ENCODE results near the gene ST6GALNAC3.

Gene ST6GALNAC3

GRCh38 chr1:76481672-76482071 is 407.1 kb downstream of the ST6GALNAC3 start:
- in situ Hi-C loops (cut with HindIII; ENCODE audit: low pct_ligation_motif_present, low sequenced_read_pairs): no loop called here
- no peak for DNase-seq
- Histone ChIP-seq H3K36me3 (replicated peaks) (no peaks in the 10 kb centered on the region), H3K27ac (no peak overlapping the region), H3K4me3 (ENCODE audit: low read depth, low read length) (no peak overlapping the region), H3K27me3 (replicated peaks) (no peaks in the 10 kb centered on the region)
- TF ChIP-seq, protein P1, sequence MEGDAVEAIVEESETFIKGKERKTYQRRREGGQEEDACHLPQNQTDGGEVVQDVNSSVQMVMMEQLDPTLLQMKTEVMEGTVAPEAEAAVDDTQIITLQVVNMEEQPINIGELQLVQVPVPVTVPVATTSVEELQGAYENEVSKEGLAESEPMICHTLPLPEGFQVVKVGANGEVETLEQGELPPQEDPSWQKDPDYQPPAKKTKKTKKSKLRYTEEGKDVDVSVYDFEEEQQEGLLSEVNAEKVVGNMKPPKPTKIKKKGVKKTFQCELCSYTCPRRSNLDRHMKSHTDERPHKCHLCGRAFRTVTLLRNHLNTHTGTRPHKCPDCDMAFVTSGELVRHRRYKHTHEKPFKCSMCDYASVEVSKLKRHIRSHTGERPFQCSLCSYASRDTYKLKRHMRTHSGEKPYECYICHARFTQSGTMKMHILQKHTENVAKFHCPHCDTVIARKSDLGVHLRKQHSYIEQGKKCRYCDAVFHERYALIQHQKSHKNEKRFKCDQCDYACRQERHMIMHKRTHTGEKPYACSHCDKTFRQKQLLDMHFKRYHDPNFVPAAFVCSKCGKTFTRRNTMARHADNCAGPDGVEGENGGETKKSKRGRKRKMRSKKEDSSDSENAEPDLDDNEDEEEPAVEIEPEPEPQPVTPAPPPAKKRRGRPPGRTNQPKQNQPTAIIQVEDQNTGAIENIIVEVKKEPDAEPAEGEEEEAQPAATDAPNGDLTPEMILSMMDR (IDR thresholded peaks at IDR 0.05; ENCODE audit: low read depth, low read length, missing control alignments): no peak

DNA sequence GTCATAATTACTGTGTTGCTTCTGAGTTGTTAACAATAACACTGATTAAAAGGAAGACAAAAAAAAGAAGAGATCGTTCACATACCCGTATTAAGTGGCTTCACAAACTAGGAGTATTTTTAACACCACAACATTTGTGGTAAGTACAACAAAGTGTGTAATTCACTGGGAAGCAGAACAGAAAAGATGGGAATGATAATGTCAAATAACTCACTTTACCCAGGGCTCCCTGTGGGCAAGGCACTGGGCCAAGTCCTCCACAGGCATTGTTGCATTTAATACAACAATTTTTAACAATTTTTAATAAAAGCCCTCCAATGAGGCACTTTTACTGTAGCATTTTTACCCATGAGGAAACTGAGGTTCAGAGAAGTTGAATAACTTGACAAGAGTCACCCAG is 407.7 kb downstream of the ST6GALNAC3 start:
- no peaks in the 10 kb centered on the region for H3K36me3 ChIP-seq (replicated peaks)
- H3K4me3 ChIP-seq (ENCODE audit: low read depth, low read length): no peak overlapping the region
- no peaks in the 10 kb centered on the region for H3K27me3 ChIP-seq (replicated peaks)
- no peak overlapping the region for H3K27ac ChIP-seq
- no peak for DNase-seq
- TF ChIP-seq, protein P1 (IDR thresholded peaks at IDR 0.05; ENCODE audit: low read depth, low read length, missing control alignments): no peak
- in situ Hi-C loops (cut with HindIII; ENCODE audit: low pct_ligation_motif_present, low sequenced_read_pairs): no loop called here

DNA sequence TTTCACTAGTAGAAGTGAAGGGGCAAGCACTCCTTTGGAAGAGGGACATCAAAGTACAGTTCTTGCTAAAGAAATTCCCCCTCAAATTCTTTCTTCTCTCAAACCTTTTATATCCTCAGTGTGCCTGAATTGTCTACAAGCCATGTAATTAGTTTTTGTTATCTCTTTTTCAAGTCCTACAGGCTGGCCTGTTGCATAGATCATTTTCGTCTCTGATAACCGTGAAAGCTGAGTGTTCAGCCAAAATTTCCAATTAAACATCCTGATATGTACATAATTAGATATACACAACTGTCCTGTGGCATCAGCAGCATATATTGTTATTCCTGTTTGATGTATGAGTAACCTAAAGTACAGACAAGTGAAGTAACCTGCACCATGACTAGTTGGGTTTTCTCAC is 417.2 kb downstream of the ST6GALNAC3 start:
- Histone ChIP-seq H3K27me3 (replicated peaks) (no peaks in the 10 kb centered on the region), H3K36me3 (replicated peaks) (no peaks in the 10 kb centered on the region), H3K4me3 (ENCODE audit: low read depth, low read length) (no peak overlapping the region), H3K27ac (no peak overlapping the region)
- in situ Hi-C loops (cut with HindIII; ENCODE audit: low pct_ligation_motif_present, low sequenced_read_pairs): no loop called here
- TF ChIP-seq, protein P1 (IDR thresholded peaks at IDR 0.05; ENCODE audit: low read depth, low read length, missing control alignments): no peak
- DNase-seq: no peak

- Histone ChIP-seq H3K36me3 (replicated peaks) (no peaks in the 10 kb centered on the region), H3K4me3 (ENCODE audit: low read depth, low read length) (no peak overlapping the region), H3K27me3 (replicated peaks) (no peaks in the 10 kb centered on the region), H3K27ac (no peak overlapping the region)
- in situ Hi-C loops (cut with HindIII; ENCODE audit: low pct_ligation_motif_present, low sequenced_read_pairs): no loop called here
- TF ChIP-seq, protein P1 (IDR thresholded peaks at IDR 0.05; ENCODE audit: low read depth, low read length, missing control alignments): no peak
- no peak for DNase-seq
These were observed 418.3 kb downstream of the ST6GALNAC3 start for GRCh38 chr1:76492752-76493430.

GRCh38 chr1:76494807-76495206 is 420.3 kb downstream of the ST6GALNAC3 start:
- in situ Hi-C loops (cut with HindIII; ENCODE audit: low pct_ligation_motif_present, low sequenced_read_pairs): no loop called here
- TF ChIP-seq, protein P1 (IDR thresholded peaks at IDR 0.05; ENCODE audit: low read depth, low read length, missing control alignments): no peak
- DNase-seq: peak; percentile 26
- no peak overlapping the region for H3K4me3 ChIP-seq (ENCODE audit: low read depth, low read length)
- H3K27me3 ChIP-seq (replicated peaks): no peaks in the 10 kb centered on the region
- no peak overlapping the region for H3K27ac ChIP-seq
- H3K36me3 ChIP-seq (replicated peaks): no peaks in the 10 kb centered on the region

DNA sequence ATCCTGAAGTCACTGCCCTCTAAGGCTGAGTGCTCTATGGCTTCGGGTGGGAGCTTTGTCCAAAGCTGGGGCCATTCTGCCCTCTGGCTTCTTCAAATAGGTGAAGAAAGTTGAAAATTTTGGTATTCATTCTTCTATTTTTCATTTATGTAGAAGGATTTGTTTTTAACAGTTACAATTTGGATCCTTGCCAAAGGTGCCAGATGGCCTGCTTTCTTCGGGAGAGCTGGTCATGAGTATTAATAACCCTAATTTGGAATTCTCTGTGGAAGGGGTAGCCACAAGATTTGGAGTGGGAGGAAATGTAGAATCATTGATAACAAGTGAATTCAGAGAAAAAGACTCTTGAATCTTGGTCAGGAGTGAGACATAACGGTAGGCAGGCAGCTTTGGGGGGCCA is 422.3 kb downstream of the ST6GALNAC3 start:
- Histone ChIP-seq H3K36me3 (replicated peaks) (no peaks in the 10 kb centered on the region), H3K27ac (no peak overlapping the region), H3K4me3 (ENCODE audit: low read depth, low read length) (no peak overlapping the region), H3K27me3 (replicated peaks) (no peaks in the 10 kb centered on the region)
- TF ChIP-seq, protein P1 (IDR thresholded peaks at IDR 0.05; ENCODE audit: low read depth, low read length, missing control alignments): no peak
- no peak for DNase-seq
- in situ Hi-C loops (cut with HindIII; ENCODE audit: low pct_ligation_motif_present, low sequenced_read_pairs): no loop called here
